RWPE2 (cell line): ENCODE measurements around the gene DMP1.

ENCODE experiments used
- ATAC-seq: fragments of 200-7000 bp; cut with Tn5 transposase; 3 replicates; pipeline ENCODE4 v1.9.1; 2021; ENCODE audit warnings: low read depth
- DNase-seq: peaks from one replicate; pipeline ENCODE4 v3.0.0-alpha.2; 2020; ENCODE audit warnings: low spot score
- H3K27ac ChIP-seq: fragments of 450-650 bp; 2 replicates; pipeline ENCODE4 v1.5.1; 2017; ENCODE audit warnings: mild to moderate bottlenecking; ENCODE audit not compliant: poor library complexity, severe bottlenecking
- H3K27me3 ChIP-seq: fragments of 250-450 bp; sonication (Bioruptor Pico); 2 replicates; pipeline ENCODE4 v1.5.1; 2021; ENCODE audit warnings: mild to moderate bottlenecking, moderate library complexity; ENCODE audit not compliant: insufficient read depth, poor library complexity, severe bottlenecking
- H3K36me3 ChIP-seq: fragments of 250-450 bp; sonication (Bioruptor Pico); 2 replicates; pipeline ENCODE4 v1.5.1; 2020; ENCODE audit warnings: low read depth, mild to moderate bottlenecking, moderate library complexity
- H3K4me1 ChIP-seq: fragments of 250-450 bp; sonication (Bioruptor Pico); 2 replicates; pipeline ENCODE4 v1.5.1; 2021; ENCODE audit warnings: mild to moderate bottlenecking, moderate library complexity; ENCODE audit not compliant: insufficient read depth, poor library complexity, severe bottlenecking
- H3K4me3 ChIP-seq: fragments of 250-450 bp; sonication (Bioruptor Pico); 2 replicates; pipeline ENCODE4 v1.5.1; 2021; ENCODE audit warnings: mild to moderate bottlenecking, moderate library complexity; ENCODE audit not compliant: severe bottlenecking
- H3K9me3 ChIP-seq: fragments of 250-450 bp; sonication (Bioruptor Pico); 2 replicates; pipeline ENCODE4 v1.5.1; 2021; ENCODE audit warnings: mild to moderate bottlenecking, moderate library complexity; ENCODE audit not compliant: severe bottlenecking
- TF ChIP-seq, protein P1 (sequence below): fragments of 450-650 bp; IDR thresholded peaks from one replicate; pipeline ENCODE4 v1.5.1; 2017; ENCODE audit warnings: mild to moderate bottlenecking, moderate library complexity; ENCODE audit not compliant: poor library complexity, severe bottlenecking

Gene DMP1

DNA sequence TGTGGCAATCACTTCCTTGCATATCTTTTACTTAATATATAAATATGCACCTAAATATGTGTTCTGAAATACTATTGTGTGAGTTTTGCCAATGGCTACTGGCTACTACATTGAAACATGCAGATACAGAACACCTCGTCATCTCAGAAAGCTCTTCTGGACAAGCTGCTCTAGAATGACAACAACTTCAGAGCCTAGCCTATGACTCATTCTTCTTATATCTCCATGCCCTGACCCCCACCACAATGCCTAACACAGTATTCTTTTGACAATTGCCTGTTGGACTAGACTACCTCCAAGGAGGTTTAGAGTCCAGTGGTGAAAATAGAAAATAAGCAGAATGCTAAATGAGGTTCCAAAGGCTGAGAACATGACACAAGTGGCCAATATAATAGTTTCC lies 17.6 kb upstream of the DMP1 start:
- no peaks in the 10 kb centered on the region for H3K36me3 ChIP-seq
- no peaks in the 10 kb centered on the region for H3K27me3 ChIP-seq
- TF ChIP-seq, protein P1, sequence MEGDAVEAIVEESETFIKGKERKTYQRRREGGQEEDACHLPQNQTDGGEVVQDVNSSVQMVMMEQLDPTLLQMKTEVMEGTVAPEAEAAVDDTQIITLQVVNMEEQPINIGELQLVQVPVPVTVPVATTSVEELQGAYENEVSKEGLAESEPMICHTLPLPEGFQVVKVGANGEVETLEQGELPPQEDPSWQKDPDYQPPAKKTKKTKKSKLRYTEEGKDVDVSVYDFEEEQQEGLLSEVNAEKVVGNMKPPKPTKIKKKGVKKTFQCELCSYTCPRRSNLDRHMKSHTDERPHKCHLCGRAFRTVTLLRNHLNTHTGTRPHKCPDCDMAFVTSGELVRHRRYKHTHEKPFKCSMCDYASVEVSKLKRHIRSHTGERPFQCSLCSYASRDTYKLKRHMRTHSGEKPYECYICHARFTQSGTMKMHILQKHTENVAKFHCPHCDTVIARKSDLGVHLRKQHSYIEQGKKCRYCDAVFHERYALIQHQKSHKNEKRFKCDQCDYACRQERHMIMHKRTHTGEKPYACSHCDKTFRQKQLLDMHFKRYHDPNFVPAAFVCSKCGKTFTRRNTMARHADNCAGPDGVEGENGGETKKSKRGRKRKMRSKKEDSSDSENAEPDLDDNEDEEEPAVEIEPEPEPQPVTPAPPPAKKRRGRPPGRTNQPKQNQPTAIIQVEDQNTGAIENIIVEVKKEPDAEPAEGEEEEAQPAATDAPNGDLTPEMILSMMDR = no peak
- no peak overlapping the region for H3K4me3 ChIP-seq
- no peak overlapping the region for H3K27ac ChIP-seq
- H3K9me3 ChIP-seq = no peaks in the 10 kb centered on the region
- ATAC-seq (no peak), DNase-seq (no peak)
- H3K4me1 ChIP-seq = peaks cover 4% of the 10 kb centered on the region

DNA sequence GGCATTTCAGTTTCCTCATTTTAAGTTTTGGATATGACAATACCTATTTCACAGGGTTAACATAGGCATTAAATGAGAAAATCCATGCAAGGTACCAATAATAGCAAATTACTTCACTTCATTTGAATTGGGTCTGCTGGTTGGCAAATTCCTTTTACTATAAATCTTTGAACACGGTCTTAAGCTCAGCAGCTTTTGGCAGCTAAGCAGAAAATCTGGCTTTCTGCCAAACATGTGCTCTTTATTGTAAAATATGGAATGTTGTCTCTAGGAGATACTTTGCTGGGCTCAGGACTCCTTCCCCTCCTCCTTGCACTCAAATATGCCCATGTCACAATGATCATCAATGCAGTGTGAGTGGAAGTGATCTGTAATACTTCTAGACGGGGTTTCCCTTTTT lies 16.8 kb upstream of the DMP1 start:
- peaks cover 4% of the 10 kb centered on the region for H3K4me1 ChIP-seq
- no peak overlapping the region for H3K4me3 ChIP-seq
- no peaks in the 10 kb centered on the region for H3K36me3 ChIP-seq
- ATAC-seq (no peak), DNase-seq (no peak)
- no peak overlapping the region for H3K27ac ChIP-seq
- H3K9me3 ChIP-seq = no peaks in the 10 kb centered on the region
- H3K27me3 ChIP-seq = no peaks in the 10 kb centered on the region
- TF ChIP-seq, protein P1 = no peak

DNA sequence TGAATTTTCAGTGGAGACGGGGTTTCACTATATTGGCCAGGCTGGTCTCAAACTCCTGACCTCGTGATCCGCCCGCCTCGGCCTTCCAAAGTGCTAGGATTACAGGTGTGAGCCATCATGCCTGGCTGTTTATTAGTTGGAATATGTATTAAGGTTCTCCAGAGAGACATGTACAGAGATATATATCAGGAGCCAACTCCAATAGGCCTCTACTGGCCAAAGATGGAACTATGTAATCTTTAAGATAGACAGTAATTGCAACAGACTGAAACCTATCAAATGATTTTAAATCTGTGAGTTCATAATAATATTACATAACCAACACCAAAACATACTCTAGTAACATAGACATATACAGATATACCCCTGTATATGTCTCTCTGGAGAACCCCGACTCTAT lies 5.8 kb upstream of the DMP1 start:
- TF ChIP-seq, protein P1 = no peak
- H3K4me3 ChIP-seq = no peak overlapping the region
- DNase-seq = no peak
- H3K27me3 ChIP-seq = no peaks in the 10 kb centered on the region
- H3K9me3 ChIP-seq = no peaks in the 10 kb centered on the region
- no peaks in the 10 kb centered on the region for H3K4me1 ChIP-seq
- H3K36me3 ChIP-seq = no peaks in the 10 kb centered on the region
- H3K27ac ChIP-seq = no peak overlapping the region
- no peak for ATAC-seq

DNA sequence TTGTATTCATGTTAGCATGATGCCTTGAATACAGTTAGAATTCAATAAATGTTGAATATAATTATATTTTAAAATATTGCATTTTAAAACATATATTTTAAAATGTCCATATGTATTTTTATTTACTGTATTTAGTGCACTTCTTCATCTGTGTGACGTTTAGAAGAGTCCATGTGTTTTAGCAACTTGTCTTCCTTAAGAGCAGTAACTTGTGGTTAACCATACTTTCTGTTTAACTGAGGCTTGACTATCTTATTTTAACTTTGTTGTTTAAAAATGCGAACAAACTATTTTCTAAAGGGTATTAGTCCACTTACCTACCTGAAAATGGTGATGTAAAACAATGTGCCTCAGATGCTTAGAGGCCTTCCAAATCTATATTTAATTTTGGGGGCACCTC lies 858 bp downstream of the DMP1 start:
- TF ChIP-seq, protein P1 = no peak
- H3K4me1 ChIP-seq = no peaks in the 10 kb centered on the region
- H3K27ac ChIP-seq = no peak overlapping the region
- no peaks in the 10 kb centered on the region for H3K9me3 ChIP-seq
- ATAC-seq (no peak), DNase-seq (no peak)
- no peaks in the 10 kb centered on the region for H3K36me3 ChIP-seq
- H3K27me3 ChIP-seq = no peaks in the 10 kb centered on the region
- H3K4me3 ChIP-seq = no peak overlapping the region

DNA sequence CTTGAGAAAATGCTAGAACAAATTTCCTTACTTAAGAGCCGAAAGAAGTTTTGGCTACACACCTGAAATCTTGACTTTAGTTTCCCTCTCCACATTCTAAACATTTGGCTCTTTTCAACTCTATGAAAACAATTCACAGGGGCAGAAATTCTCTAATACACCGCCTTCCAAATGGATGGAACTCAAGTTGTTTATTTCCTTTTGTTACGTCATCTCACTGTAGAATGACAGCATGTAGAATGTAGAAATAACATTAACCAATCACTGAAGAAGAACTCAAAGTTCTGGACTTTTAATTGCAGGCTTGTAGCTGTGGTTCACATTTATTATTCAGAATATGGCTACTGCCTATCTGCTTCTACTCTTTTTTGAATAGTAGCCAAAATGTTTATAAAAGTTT lies 1.9 kb downstream of the DMP1 start:
- TF ChIP-seq, protein P1 = no peak
- ATAC-seq (no peak), DNase-seq (no peak)
- Histone ChIP-seq H3K36me3 (no peaks in the 10 kb centered on the region), H3K4me1 (peaks cover 2% of the 10 kb centered on the region), H3K9me3 (no peaks in the 10 kb centered on the region), H3K27me3 (no peaks in the 10 kb centered on the region), H3K27ac (no peak overlapping the region), H3K4me3 (no peak overlapping the region)
